ENCODE data around the gene LRRN2.

The LRRN2 gene

GRCh38 chr1:204600203-204600602 is 85.3 kb downstream of the LRRN2 start:
- DNase-seq (ENCODE audit: low read depth), result no peak

- DNase-seq (ENCODE audit: low read depth), result no peak
These were observed 85.9 kb downstream of the LRRN2 start for GRCh38 chr1:204599596-204599995.

- no peak for DNase-seq (ENCODE audit: low read depth)
These were observed 86.4 kb downstream of the LRRN2 start for GRCh38 chr1:204599098-204599497.

GRCh38 chr1:204598319-204598969 is 87.1 kb downstream of the LRRN2 start:
- no peak for DNase-seq (ENCODE audit: low read depth)

GRCh38 chr1:204592246-204592948 is 93.1 kb downstream of the LRRN2 start:
- no peak for DNase-seq (ENCODE audit: low read depth)

- DNase-seq (ENCODE audit: low read depth), result no peak
These were observed 94.0 kb downstream of the LRRN2 start for GRCh38 chr1:204591473-204592090.

GRCh38 chr1:204589409-204590038 is 96.0 kb downstream of the LRRN2 start:
- DNase-seq (ENCODE audit: low read depth), result no peak

- DNase-seq (ENCODE audit: low read depth), result no peak
These were observed 96.7 kb downstream of the LRRN2 start for GRCh38 chr1:204588826-204589225.

- DNase-seq (ENCODE audit: low read depth), result no peak
These were observed 97.9 kb downstream of the LRRN2 start for GRCh38 chr1:204587621-204588020.

- no peak for DNase-seq (ENCODE audit: low read depth)
These were observed 100.7 kb downstream of the LRRN2 start for GRCh38 chr1:204584699-204585372.

GRCh38 chr1:204583909-204584632 is 101.5 kb downstream of the LRRN2 start:
- DNase-seq (ENCODE audit: low read depth), result no peak

GRCh38 chr1:204581759-204582158 is 103.8 kb downstream of the LRRN2 start:
- no peak for DNase-seq (ENCODE audit: low read depth)

GRCh38 chr1:204580862-204581261 is 104.7 kb downstream of the LRRN2 start:
- DNase-seq (ENCODE audit: low read depth), result no peak

- DNase-seq (ENCODE audit: low read depth), result no peak
These were observed 105.9 kb downstream of the LRRN2 start for GRCh38 chr1:204579681-204580080.

GRCh38 chr1:204578867-204579664 is 106.5 kb downstream of the LRRN2 start:
- no peak for DNase-seq (ENCODE audit: low read depth)

- no peak for DNase-seq (ENCODE audit: low read depth)
These were observed 107.6 kb downstream of the LRRN2 start for GRCh38 chr1:204577794-204578478.

GRCh38 chr1:204576422-204576821 is 109.1 kb downstream of the LRRN2 start:
- no peak for DNase-seq (ENCODE audit: low read depth)

GRCh38 chr1:204575221-204576190 is 110.0 kb downstream of the LRRN2 start:
- no peak for DNase-seq (ENCODE audit: low read depth)

GRCh38 chr1:204574865-204575163 is 110.7 kb downstream of the LRRN2 start:
- no peak for DNase-seq (ENCODE audit: low read depth)

All from fibroblast of the conjunctiva (primary cell).